GM19099 (cell line): ENCODE data around the gene GATAD2A.
A peak's percentile ranks its signal among the peaks of the same experiment; 100 is the strongest.

Experiments used
- POLR2A ChIP-seq: IDR thresholded peaks from 3 replicates; pipeline ENCODE4 v1.6.1; 2011; ENCODE audit warnings: low read depth; ENCODE audit not compliant: insufficient read length; ENCODE audit errors: extremely low read depth

The GATAD2A gene

GRCh38 chr19:19404879-19405860, at the start of gene GATAD2A:
GATAD2A (plus strand) TSS chr19:19405675; CDS start chr19:19465346, 59,671 bp downstream.
- TF ChIP-seq POLR2A: peak; percentile 34

GRCh38 chr19:19356500-19356899, 49.0 kb upstream of the GATAD2A start:
- no peak for TF ChIP-seq POLR2A

GRCh38 chr19:19356901-19357566, 48.4 kb upstream of the GATAD2A start:
- no peak for TF ChIP-seq POLR2A

- no peak for TF ChIP-seq POLR2A
Observed at GRCh38 chr19:19361075-19361594, 44.3 kb upstream of the GATAD2A start.

- TF ChIP-seq POLR2A: no peak
Observed at GRCh38 chr19:19362075-19362474, 43.4 kb upstream of the GATAD2A start.

- no peak for TF ChIP-seq POLR2A
Observed at GRCh38 chr19:19366434-19367396, 38.8 kb upstream of the GATAD2A start.

GRCh38 chr19:19368087-19368486, 37.4 kb upstream of the GATAD2A start:
- no peak for TF ChIP-seq POLR2A

GRCh38 chr19:19371059-19371458, 34.4 kb upstream of the GATAD2A start:
- no peak for TF ChIP-seq POLR2A

- TF ChIP-seq POLR2A: peak; percentile 46
Observed at GRCh38 chr19:19372656-19373416, 32.6 kb upstream of the GATAD2A start.

GRCh38 chr19:19379527-19379926, 25.9 kb upstream of the GATAD2A start:
- TF ChIP-seq POLR2A: no peak

GRCh38 chr19:19381007-19381926, 24.2 kb upstream of the GATAD2A start:
- TF ChIP-seq POLR2A: no peak

- no peak for TF ChIP-seq POLR2A
Observed at GRCh38 chr19:19382118-19382517, 23.4 kb upstream of the GATAD2A start.

- no peak for TF ChIP-seq POLR2A
Observed at GRCh38 chr19:19384486-19384885, 21.0 kb upstream of the GATAD2A start.
